HUES64 (cell line): Measurements from ENCODE around the gene MBNL1.

ENCODE experiments used
- H3K27ac ChIP-seq: 2 replicates; pipeline ENCODE4 v1.7.0; 2013; ENCODE audit warnings: low read depth, low read length, inconsistent platforms
- H3K27me3 ChIP-seq: 2 replicates; pipeline ENCODE4 v1.6.1; 2013; ENCODE audit warnings: mild to moderate bottlenecking, low read length; ENCODE audit not compliant: insufficient read depth
- H3K36me3 ChIP-seq: 2 replicates; pipeline ENCODE4 v1.6.1; 2013; ENCODE audit warnings: mild to moderate bottlenecking, low read length; ENCODE audit not compliant: insufficient read depth
- H3K4me1 ChIP-seq: 2 replicates; pipeline ENCODE4 v1.6.1; 2013; ENCODE audit warnings: mild to moderate bottlenecking, low read length, moderate library complexity; ENCODE audit not compliant: insufficient read depth
- H3K4me3 ChIP-seq: 2 replicates; pipeline ENCODE4 v1.5.1; 2013; ENCODE audit warnings: mild to moderate bottlenecking, low read length, moderate library complexity
- H3K9ac ChIP-seq: 2 replicates; pipeline ENCODE4 v1.6.1; 2013; ENCODE audit warnings: mild to moderate bottlenecking, low read depth, low read length
- H3K9me3 ChIP-seq: 2 replicates; pipeline ENCODE4 v1.6.1; 2013; ENCODE audit warnings: low read depth, low read length; ENCODE audit not compliant: insufficient read depth
- WGBS: fragments of 150-250, 120-280 bp; methylation state at CpG from one replicate; pipeline ENCODE4 v1.1.7; 2013; ENCODE audit warnings: missing lambda C conversion rate; 5-methylcytosine and 5-hydroxymethylcytosine counted together

Gene MBNL1

GRCh38 chr3:152314677-152315353, 46.1 kb downstream of the MBNL1 start:
- Histone ChIP-seq H3K9me3 (no peaks in the 10 kb centered on the region), H3K4me1 (peaks cover 22% of the 10 kb centered on the region), H3K36me3 (no peaks in the 10 kb centered on the region), H3K9ac (no peak overlapping the region), H3K27me3 (no peaks in the 10 kb centered on the region), H3K4me3 (no peak overlapping the region), H3K27ac (no peak overlapping the region)
- WGBS, result 92% methylated on average over 3 of the region's 3 CpGs

- no peak overlapping the region for H3K9ac ChIP-seq
- no peak overlapping the region for H3K27ac ChIP-seq
- H3K4me3 ChIP-seq, result no peak overlapping the region
- WGBS, result 82% methylated on average over 5 of the region's 6 CpGs
- H3K27me3 ChIP-seq, result no peaks in the 10 kb centered on the region
- no peaks in the 10 kb centered on the region for H3K36me3 ChIP-seq
- peaks cover 22% of the 10 kb centered on the region for H3K4me1 ChIP-seq
- H3K9me3 ChIP-seq, result no peaks in the 10 kb centered on the region
These were observed 46.9 kb downstream of the MBNL1 start for GRCh38 chr3:152315623-152316022.

GRCh38 chr3:152316318-152316717, 47.6 kb downstream of the MBNL1 start:
- H3K9ac ChIP-seq, result no peak overlapping the region
- no peak overlapping the region for H3K27ac ChIP-seq
- 88% methylated on average over 1 of the region's 1 CpG for WGBS
- H3K4me1 ChIP-seq, result peaks cover 22% of the 10 kb centered on the region
- no peak overlapping the region for H3K4me3 ChIP-seq
- H3K27me3 ChIP-seq, result no peaks in the 10 kb centered on the region
- no peaks in the 10 kb centered on the region for H3K9me3 ChIP-seq
- H3K36me3 ChIP-seq, result no peaks in the 10 kb centered on the region

DNA sequence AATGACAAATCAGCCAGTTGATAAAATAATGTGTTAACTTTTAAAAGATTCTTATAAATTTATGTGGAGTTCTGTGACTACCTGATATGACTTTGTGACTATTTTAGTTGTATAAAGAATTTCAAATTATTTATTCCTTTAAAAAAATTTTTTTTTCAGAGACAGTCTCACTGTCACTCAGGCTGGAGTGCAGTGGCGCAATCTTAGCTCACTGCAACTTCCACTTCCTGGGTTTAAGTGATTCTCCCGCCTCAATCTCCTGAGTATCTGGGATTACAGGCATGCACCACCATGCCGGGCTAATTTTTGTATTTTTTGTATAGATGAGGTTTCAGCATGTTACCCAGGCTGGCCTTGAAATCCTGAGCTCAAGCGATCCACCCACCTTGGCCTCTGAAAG, 48.5 kb downstream of the MBNL1 start:
- Histone ChIP-seq H3K36me3 (no peaks in the 10 kb centered on the region), H3K27me3 (no peaks in the 10 kb centered on the region), H3K9me3 (no peaks in the 10 kb centered on the region), H3K9ac (no peak overlapping the region), H3K27ac (no peak overlapping the region), H3K4me1 (peaks cover 22% of the 10 kb centered on the region), H3K4me3 (no peak overlapping the region)
- WGBS, result 94% methylated on average over 4 of the region's 4 CpGs

GRCh38 chr3:152317956-152318355, 49.2 kb downstream of the MBNL1 start:
- Histone ChIP-seq H3K9ac (no peak overlapping the region), H3K4me3 (no peak overlapping the region), H3K4me1 (peaks cover 22% of the 10 kb centered on the region), H3K27ac (no peak overlapping the region), H3K36me3 (no peaks in the 10 kb centered on the region), H3K27me3 (no peaks in the 10 kb centered on the region), H3K9me3 (no peaks in the 10 kb centered on the region)
- WGBS, result 91% methylated on average over 4 of the region's 4 CpGs

DNA sequence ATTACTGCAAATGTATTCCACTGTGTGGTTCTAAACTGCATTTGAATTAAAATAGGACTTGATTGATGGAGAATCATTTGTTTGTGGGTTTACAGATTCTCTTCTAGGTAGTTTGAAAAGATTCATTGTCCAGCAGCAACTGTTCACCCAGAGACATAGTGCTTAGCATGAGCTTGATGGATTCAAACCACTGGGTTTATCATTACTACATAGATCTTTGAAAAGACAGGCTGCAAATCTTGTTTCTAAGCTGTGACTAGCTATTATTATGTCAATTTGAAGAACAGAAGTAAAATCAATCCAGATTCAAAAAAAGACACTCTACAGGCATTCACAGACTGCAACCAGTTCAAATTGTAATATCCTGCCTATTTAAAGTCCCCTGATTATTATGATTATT, 49.8 kb downstream of the MBNL1 start:
- no peaks in the 10 kb centered on the region for H3K27me3 ChIP-seq
- H3K36me3 ChIP-seq, result no peaks in the 10 kb centered on the region
- H3K27ac ChIP-seq, result no peak overlapping the region
- no peak overlapping the region for H3K9ac ChIP-seq
- no peak overlapping the region for H3K4me3 ChIP-seq
- peaks cover 22% of the 10 kb centered on the region for H3K4me1 ChIP-seq
- no peaks in the 10 kb centered on the region for H3K9me3 ChIP-seq

DNA sequence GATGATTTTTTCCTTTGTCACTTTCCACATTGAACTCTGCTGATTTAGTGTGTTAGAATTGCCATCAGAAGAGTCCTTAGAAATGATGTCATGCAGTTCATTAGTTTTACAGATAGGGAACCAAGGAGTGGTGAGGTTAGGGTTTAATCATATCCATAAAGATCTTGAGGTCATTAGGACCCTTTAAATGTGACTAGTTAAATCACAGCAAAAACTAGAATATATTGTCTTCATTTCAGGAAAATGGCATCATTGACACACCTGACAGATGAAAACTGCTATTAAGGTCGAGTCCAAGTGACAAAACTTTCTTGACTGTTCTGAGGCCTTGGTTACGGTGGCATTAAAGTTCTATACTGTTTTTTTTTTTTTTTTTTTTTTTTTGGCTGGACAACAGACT, 50.5 kb downstream of the MBNL1 start:
- 98% methylated on average over 2 of the region's 2 CpGs for WGBS
- H3K36me3 ChIP-seq, result no peaks in the 10 kb centered on the region
- H3K4me3 ChIP-seq, result no peak overlapping the region
- H3K9ac ChIP-seq, result no peak overlapping the region
- no peaks in the 10 kb centered on the region for H3K9me3 ChIP-seq
- H3K4me1 ChIP-seq, result peaks cover 22% of the 10 kb centered on the region
- H3K27me3 ChIP-seq, result no peaks in the 10 kb centered on the region
- H3K27ac ChIP-seq, result no peak overlapping the region

DNA sequence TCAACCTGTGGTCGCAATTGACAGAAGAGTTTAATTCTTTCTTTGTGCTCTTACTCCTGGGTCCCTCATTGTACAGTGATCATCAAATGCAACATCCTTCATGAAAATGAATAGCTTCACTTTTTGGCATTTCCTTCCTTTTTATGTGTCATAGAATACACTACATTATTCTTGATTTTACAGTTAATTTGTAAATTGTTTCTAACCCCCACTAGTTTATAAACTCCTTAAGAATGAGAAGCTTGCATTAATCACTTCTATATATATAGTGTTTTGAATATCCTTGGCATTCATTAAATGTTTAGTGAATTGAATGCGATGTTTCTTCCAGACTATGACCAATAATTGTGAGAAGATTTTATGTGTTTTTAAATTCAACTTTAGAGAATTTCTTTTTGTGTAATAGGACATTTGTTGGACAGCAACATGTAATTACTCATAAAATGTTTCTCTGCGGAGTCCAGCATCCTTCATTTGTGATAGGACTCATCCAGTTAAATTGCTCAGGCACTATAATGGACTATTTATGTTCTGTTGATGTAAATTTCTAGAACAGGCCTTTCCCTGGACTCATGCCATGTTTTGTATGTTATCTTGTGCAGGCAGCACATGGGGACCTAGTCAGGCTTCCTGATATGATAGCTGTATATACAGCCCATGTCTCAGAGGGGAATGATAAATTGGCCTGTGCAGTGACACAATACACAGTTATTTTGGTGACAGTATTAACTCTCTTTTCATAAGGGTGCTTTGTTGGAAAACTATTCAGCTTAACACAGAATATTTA, 51.3 kb downstream of the MBNL1 start:
- 99% methylated on average over 3 of the region's 3 CpGs for WGBS
- Histone ChIP-seq H3K9me3 (no peaks in the 10 kb centered on the region), H3K27me3 (no peaks in the 10 kb centered on the region), H3K9ac (no peak overlapping the region), H3K27ac (no peak overlapping the region), H3K4me3 (no peak overlapping the region), H3K36me3 (no peaks in the 10 kb centered on the region), H3K4me1 (peaks cover 19% of the 10 kb centered on the region)

DNA sequence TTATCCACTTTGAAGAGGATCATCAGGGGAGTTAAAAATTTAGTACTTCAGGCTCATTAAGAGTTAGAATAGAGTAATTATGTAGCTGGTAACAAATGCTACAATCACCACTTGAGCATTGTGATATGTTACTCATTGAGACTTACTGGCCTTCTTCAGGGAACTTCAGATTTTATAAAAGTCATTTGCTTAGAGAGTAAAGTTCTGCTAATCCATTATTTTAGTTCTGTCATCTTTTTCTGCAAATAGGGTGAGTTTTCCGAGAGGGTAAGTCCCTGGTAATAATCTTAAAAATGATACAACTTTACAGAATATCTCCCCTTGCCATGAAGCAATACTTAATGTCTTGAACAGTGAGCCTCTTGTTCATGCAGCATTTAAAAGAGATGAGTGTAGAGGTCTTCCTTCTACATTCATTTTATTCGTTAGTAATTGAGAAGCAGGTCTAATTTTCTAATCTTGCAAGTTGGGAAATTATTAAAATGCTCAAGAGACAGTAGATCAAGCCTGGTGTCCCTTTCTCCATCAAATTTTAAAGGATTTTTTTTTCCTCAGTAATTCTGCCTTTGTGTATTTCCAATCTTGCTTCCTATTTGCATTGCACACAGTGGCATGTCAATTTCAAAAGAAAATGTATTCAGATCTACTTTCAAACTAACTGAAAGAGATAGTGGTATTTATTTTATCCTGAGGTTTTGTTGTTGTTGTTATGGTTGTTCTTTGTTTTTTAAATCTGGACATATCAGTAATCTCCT, 52.6 kb downstream of the MBNL1 start:
- H3K4me1 ChIP-seq, result peaks cover 19% of the 10 kb centered on the region
- WGBS, result 86% methylated on average over 1 of the region's 2 CpGs
- H3K27me3 ChIP-seq, result no peaks in the 10 kb centered on the region
- no peaks in the 10 kb centered on the region for H3K9me3 ChIP-seq
- H3K27ac ChIP-seq, result no peak overlapping the region
- no peak overlapping the region for H3K4me3 ChIP-seq
- no peaks in the 10 kb centered on the region; the same call in 1 of the 2 replicates for H3K36me3 ChIP-seq
- no peak overlapping the region for H3K9ac ChIP-seq

- Histone ChIP-seq H3K36me3 (no peaks in the 10 kb centered on the region; the same call in 1 of the 2 replicates), H3K4me1 (peaks cover 19% of the 10 kb centered on the region), H3K27me3 (no peaks in the 10 kb centered on the region), H3K9ac (no peak overlapping the region), H3K4me3 (no peak overlapping the region), H3K9me3 (no peaks in the 10 kb centered on the region), H3K27ac (no peak overlapping the region)
- 100% methylated on average over 1 of the region's 2 CpGs for WGBS
These were observed 53.2 kb downstream of the MBNL1 start for GRCh38 chr3:152321955-152322377.

- Histone ChIP-seq H3K27me3 (no peaks in the 10 kb centered on the region), H3K4me1 (peaks cover 12% of the 10 kb centered on the region), H3K36me3 (no peaks in the 10 kb centered on the region; the same call in 1 of the 2 replicates), H3K4me3 (no peak overlapping the region), H3K9me3 (no peaks in the 10 kb centered on the region), H3K27ac (no peak overlapping the region), H3K9ac (no peak overlapping the region)
- WGBS, result 90% methylated on average over 1 of the region's 1 CpG
These were observed 54.0 kb downstream of the MBNL1 start for GRCh38 chr3:152322756-152323155.
